GM12801 (cell line): ENCODE data around the gene TMEM120A.

Experiments used
- TF ChIP-seq, protein P1 (sequence below): IDR thresholded peaks from one replicate; pipeline ENCODE4 v1.5.1; 2011; ENCODE audit warnings: control low read depth; ENCODE audit not compliant: insufficient read length; ENCODE audit errors: extremely low read depth

Gene TMEM120A

DNA sequence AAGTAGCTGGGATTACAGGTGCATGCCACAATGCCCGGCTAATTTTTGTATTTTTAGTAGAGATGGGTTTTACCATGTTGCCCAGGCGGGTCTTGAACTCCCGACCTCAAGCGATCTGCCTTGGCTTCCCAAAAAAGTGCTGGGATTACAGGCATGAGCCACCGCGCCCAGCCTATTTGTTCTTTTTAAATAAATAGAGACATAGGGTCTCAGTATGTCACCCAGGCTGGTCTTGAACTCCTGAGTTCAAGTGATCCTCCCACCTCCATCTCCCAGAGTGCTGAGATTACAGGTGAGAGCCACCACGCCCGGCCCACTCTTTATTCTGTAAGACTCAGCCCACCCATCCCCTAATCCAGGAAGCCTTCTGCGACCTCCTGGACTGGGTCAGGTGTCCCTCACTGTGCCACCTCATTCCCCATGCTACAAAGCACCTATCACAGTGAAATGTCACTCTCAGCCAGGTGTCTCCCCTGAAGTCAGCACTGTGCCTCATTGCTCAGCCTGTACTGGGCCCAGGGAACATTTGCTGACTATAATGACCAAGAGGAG, 2.8 kb downstream of the TMEM120A start:
- TF ChIP-seq, protein P1, sequence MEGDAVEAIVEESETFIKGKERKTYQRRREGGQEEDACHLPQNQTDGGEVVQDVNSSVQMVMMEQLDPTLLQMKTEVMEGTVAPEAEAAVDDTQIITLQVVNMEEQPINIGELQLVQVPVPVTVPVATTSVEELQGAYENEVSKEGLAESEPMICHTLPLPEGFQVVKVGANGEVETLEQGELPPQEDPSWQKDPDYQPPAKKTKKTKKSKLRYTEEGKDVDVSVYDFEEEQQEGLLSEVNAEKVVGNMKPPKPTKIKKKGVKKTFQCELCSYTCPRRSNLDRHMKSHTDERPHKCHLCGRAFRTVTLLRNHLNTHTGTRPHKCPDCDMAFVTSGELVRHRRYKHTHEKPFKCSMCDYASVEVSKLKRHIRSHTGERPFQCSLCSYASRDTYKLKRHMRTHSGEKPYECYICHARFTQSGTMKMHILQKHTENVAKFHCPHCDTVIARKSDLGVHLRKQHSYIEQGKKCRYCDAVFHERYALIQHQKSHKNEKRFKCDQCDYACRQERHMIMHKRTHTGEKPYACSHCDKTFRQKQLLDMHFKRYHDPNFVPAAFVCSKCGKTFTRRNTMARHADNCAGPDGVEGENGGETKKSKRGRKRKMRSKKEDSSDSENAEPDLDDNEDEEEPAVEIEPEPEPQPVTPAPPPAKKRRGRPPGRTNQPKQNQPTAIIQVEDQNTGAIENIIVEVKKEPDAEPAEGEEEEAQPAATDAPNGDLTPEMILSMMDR = no peak

DNA sequence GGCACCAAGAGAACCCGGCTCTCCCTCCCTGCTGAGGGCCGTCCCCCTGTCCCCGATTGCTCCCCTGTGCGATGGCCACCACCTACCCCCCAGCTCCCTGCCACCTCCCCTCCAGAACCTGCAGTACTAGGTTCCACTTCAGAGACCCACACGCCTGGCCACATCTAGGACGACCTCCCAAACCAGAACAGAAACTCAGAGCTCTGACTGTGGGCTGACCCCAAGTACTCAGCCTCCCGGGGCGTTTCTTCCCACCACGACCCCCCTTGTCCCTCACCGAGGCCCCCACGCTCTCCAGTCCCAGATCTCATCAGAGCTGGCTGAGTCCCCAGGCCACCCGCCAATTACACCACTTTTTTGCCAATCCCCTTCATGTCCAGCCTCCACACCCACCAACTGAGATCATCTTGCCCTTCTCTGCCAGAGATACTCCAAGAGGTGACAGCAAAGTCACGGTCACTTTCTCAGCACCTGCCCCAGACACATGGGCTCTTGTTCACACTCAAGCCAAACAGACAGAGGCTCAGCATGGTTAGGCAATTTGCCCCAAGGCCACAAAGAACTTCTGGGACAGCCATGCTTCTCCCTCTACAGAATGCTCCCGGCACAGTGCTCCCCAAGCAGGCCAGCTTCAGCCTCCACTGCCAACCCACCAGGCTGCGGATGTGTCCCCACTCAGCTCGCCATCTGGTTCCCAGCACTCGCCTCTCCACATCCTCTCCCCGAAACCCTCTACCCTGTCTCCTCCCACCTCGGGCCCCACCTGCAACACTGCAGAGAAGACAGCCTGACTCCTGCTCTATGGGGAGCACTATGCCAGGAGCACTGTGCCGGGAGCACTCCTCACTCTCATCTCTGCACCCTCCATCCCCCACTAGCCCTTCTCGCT, 4.7 kb downstream of the TMEM120A start:
- TF ChIP-seq, protein P1 = no peak

DNA sequence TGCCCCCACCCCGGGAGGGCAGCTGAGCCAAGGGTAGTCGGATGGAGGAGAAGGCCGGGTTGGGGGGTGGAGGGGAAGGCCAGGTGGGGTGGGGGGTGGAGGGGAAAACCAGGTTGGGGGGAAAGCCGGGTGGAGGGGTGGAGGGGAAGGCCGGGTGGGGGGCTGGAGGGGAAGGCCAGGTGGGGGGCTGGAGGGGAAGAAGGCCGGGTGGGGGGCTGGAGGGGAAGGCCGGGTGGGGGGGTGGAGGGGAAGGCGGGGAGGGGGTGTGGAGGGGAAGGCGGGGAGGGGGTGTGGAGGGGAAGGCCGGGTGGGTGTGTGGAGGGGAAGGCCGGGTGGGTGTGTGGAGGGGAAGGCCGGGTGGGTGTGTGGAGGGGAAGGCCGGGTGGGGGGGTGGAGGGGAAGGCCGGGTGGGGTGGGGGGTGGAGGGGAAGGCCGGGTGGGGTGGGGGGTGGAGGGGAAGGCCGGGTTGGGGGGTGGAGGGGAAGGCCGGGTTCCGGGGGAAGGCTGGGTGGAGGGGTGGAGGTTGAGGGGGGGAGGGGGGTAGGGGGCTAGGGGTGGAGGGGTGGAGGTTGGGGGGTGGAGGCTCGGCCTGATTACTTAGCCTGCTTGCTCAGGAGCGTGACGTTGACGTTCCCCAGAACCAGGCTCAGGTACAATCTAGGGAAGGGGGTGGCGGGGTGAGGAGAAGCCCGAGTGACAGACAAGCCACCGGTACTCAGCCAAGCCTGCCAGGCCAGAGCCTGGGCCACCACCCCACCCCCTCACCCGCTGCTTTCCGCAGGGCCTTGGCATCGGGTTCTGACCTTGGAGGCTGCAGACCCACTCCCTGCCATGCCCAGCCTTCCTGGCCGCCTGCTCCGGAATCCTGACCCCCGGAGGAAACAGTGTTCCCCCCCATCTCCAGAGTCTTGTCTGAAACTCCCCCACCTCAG, 5.6 kb downstream of the TMEM120A start:
- TF ChIP-seq, protein P1 = no peak

DNA sequence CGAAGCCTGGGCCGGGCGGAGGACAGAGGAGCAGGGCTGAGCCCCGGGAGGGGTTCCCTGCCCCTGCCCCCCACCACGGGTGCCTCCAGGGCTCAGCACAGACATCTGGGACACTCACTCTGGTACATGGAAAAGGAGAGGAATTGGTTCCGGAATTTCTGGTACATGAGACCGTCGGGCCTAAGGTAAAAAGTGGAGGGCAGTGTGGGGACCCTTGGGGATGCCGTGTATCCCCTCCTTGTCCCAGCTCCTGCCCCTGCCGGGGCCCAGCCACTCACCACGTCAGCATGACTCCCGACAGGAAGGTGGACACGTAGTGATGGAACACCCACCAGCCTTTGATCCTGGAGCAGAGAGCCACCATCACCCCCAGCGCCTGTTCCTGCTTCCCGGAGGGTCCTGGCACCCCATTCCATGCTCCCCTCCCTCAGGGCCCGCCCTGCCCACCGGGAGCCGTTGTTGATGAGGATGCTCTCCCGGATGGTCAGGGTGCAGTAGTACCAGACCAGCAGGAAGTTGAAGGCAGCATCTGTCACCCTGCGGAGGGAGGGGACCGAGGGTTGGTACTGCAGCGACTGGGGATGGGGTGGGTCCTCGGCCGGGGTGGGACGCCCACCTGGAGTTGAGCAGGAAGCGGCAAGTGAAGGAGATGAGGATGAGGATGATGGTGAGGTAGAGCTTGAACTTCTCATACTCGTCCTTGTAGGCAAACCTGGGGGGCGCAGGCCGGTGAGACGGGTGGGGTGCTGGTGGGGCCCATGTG, 6.4 kb downstream of the TMEM120A start:
- TF ChIP-seq, protein P1 = no peak

DNA sequence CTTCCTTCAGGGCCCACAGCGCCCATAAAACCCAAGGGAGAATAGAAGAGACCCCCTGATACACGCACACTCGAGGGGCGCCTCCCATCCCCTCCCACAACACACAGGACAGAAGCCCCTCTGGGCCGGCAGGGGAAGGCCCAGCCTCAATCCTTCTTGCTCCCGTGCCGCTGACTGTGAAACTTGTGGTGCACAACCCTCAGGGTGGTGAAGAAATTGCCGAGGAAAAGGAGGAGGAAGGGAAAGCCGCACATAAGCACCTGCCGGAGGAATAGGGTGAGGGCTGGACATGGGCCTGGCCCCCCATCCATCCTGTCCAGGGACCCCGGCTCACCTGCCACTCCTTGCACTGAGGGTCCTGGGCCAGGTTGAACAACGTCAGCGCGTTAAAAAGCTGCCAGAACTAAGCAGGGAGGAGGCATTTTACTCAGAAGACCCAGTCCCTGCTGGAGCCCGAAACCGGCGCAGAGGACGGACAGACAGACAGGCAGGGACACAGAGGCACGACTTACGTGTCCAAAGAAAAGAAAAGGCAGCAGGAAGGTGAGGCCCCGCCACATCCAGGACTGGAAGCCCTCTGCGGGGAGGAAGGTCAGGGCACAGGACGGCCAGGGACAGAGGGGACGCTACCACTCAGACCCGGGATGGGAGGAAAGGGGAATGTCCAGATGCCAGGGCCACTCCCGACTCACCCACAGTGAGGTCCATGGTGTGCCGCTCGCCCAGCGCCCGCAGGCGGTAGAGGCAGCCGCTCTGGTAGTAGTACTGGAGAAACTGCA, 7.2 kb downstream of the TMEM120A start:
- TF ChIP-seq, protein P1 = no peak

GRCh38 chr7:75986147-75986781, 8.1 kb downstream of the TMEM120A start:
- TF ChIP-seq, protein P1 = no peak
